IMR-90 (cell line): ENCODE measurements around the gene SLC7A6. TPM values are rescaled to one million over a fixed set of nuclear protein-coding genes. Genes with fewer than 3 reads are reported as not detected.

Source experiments
- ATAC-seq: fragments of 200-7000 bp; cut with Tn5 transposase; 2 replicates; pipeline ENCODE4 v1.9.1; 2020; ENCODE audit warnings: low read depth, mild to moderate bottlenecking, moderate library complexity
- BruUV-seq: library from RNA; stranded (reverse); fragments of 400-500 nt; replicated peaks from 2 replicates; lab custom pipeline; 2021; lab: Mats Ljungman, UMichigan
- CTCF ChIA-PET: fragments of 300-600 bp; formaldehyde crosslinking; extraction: SDS; loops from one replicate; lab custom pipeline; 2021; ENCODE audit warnings: antibody characterized with exemption; lab: Yijun Ruan, JAX
- POLR2A ChIA-PET: fragments of 300-600 bp; sonication (Branson Sonifier 250); formaldehyde crosslinking; loops from one replicate; lab custom pipeline; 2022; ENCODE audit warnings: antibody characterized with exemption; ENCODE audit not compliant: unreplicated experiment; lab: Charles Lee
- DNase-seq: peaks from one replicate; pipeline ENCODE4 v3.0.0; 2013
- H2AFZ ChIP-seq: replicated peaks from 2 replicates; pipeline ENCODE3; 2013; ENCODE audit warnings: low read length, mild to moderate bottlenecking; ENCODE audit not compliant: poor library complexity
- H2AK5ac ChIP-seq: 2 replicates; pipeline ENCODE4 v1.6.1; 2013; ENCODE audit warnings: low read depth, low read length, inconsistent platforms
- H2AK9ac ChIP-seq: replicated peaks from 2 replicates; pipeline ENCODE3; 2013; ENCODE audit warnings: mild to moderate bottlenecking, low read depth, low read length, moderate library complexity; ENCODE audit not compliant: poor library complexity
- H2BK120ac ChIP-seq: 2 replicates; pipeline ENCODE4 v1.6.1; 2013; ENCODE audit warnings: low read depth, low read length, inconsistent platforms
- H2BK15ac ChIP-seq: 3 replicates; pipeline ENCODE4 v1.6.1; 2013; ENCODE audit warnings: low read depth, low read length, inconsistent platforms
- H2BK20ac ChIP-seq: 2 replicates; pipeline ENCODE4 v1.6.1; 2013; ENCODE audit warnings: low read depth, mild to moderate bottlenecking, inconsistent platforms, low read length, moderate library complexity
- H2BK5ac ChIP-seq: 2 replicates; pipeline ENCODE4 v1.6.1; 2013; ENCODE audit warnings: mild to moderate bottlenecking, low read depth, low read length, inconsistent platforms; ENCODE audit not compliant: poor library complexity, severe bottlenecking
- H3K14ac ChIP-seq: replicated peaks from 2 replicates; pipeline ENCODE4 v1.6.1; 2013; ENCODE audit warnings: low read depth, low read length, inconsistent platforms
- H3K18ac ChIP-seq: 2 replicates; pipeline ENCODE4 v1.6.1; 2013; ENCODE audit warnings: low read depth, low read length, control low read depth
- H3K23ac ChIP-seq: 2 replicates; pipeline ENCODE4 v1.6.1; 2013; ENCODE audit warnings: low read depth, low read length, inconsistent platforms
- H3K27ac ChIP-seq: 2 replicates; pipeline ENCODE4 v1.5.1; 2013; ENCODE audit warnings: mild to moderate bottlenecking, control low read depth, low read length; ENCODE audit not compliant: insufficient read depth
- H3K27me3 ChIP-seq: 2 replicates; pipeline ENCODE4 v1.6.1; 2013; ENCODE audit warnings: low read length; ENCODE audit not compliant: control insufficient read depth, insufficient read depth
- H3K36me3 ChIP-seq: 2 replicates; pipeline ENCODE4 v1.6.1; 2013; ENCODE audit warnings: low read length, mixed read lengths; ENCODE audit not compliant: control insufficient read depth, insufficient read depth
- H3K4ac ChIP-seq: 2 replicates; pipeline ENCODE4 v1.6.1; 2013; ENCODE audit warnings: low read depth, low read length, inconsistent platforms
- H3K4me1 ChIP-seq: 2 replicates; pipeline ENCODE4 v1.6.1; 2013; ENCODE audit warnings: low read length, mixed read lengths; ENCODE audit not compliant: control insufficient read depth, insufficient read depth
- H3K4me2 ChIP-seq: 2 replicates; pipeline ENCODE4 v1.6.1; 2013; ENCODE audit warnings: low read depth, mild to moderate bottlenecking, control low read depth, low read length, moderate library complexity
- H3K4me3 ChIP-seq: 2 replicates; pipeline ENCODE4 v1.5.1; 2013; ENCODE audit warnings: low read depth, mild to moderate bottlenecking, control low read depth, low read length, moderate library complexity; ENCODE audit not compliant: insufficient read depth
- H3K56ac ChIP-seq: 2 replicates; pipeline ENCODE4 v1.6.1; 2013; ENCODE audit warnings: low read length, inconsistent platforms; ENCODE audit not compliant: insufficient read depth; ENCODE audit errors: extremely low read depth
- H3K79me1 ChIP-seq, 2 experiments: 2 replicates each; pipeline ENCODE4 v1.6.1; 2013; ENCODE audit warnings: low read length in 2 of 2, inconsistent platforms in 1 of 2, low read depth in 1 of 2
- H3K9ac ChIP-seq: 2 replicates; pipeline ENCODE4 v1.6.1; 2013; ENCODE audit warnings: low read depth, low read length, control low read depth
- H3K9me1 ChIP-seq: 2 replicates; pipeline ENCODE4 v1.6.1; 2013; ENCODE audit warnings: low read length, inconsistent platforms; ENCODE audit not compliant: insufficient read depth
- H3K9me3 ChIP-seq: 2 replicates; pipeline ENCODE4 v1.6.1; 2013; ENCODE audit warnings: low read length; ENCODE audit not compliant: control insufficient read depth, insufficient read depth
- H4K20me1 ChIP-seq: 2 replicates; pipeline ENCODE4 v1.6.1; 2013; ENCODE audit warnings: low read length, inconsistent platforms; ENCODE audit not compliant: insufficient read depth
- H4K5ac ChIP-seq: 2 replicates; pipeline ENCODE4 v1.6.1; 2013; ENCODE audit warnings: mild to moderate bottlenecking, low read depth, low read length, control low read depth
- H4K8ac ChIP-seq, 2 experiments: 2 replicates each; pipeline ENCODE4 v1.6.1; 2013; ENCODE audit warnings: low read depth in 2 of 2, low read length in 2 of 2, control low read depth in 1 of 2, inconsistent platforms in 1 of 2
- H4K91ac ChIP-seq: 2 replicates; pipeline ENCODE4 v1.6.1; 2013; ENCODE audit warnings: low read depth, low read length, inconsistent platforms; ENCODE audit not compliant: insufficient read depth
- MAZ ChIP-seq: IDR thresholded peaks from 2 replicates; pipeline ENCODE4 v1.6.1; 2012; ENCODE audit warnings: low read depth, mild to moderate bottlenecking, low read length, improper control_type of control experiment, moderate library complexity, borderline replicate concordance
- USF2 ChIP-seq: fragments of 150-350 bp; IDR thresholded peaks from 2 replicates; pipeline ENCODE4 v1.6.1; 2017; ENCODE audit warnings: mild to moderate bottlenecking, antibody characterized with exemption, low read length, low read depth
- WGBS, 2 experiments: methylation state at CpG; one replicate each; pipeline versions ENCODE4 v1.1.5 to v1.1.7; 2013; ENCODE audit warnings: missing lambda C conversion rate in 2 of 2; ENCODE audit not compliant: insufficient read length in 1 of 2; ENCODE audit errors: extremely low coverage in 2 of 2; 5-methylcytosine and 5-hydroxymethylcytosine counted together
- dilution Hi-C: fragments of 300-500 bp; cut with HindIII; formaldehyde crosslinking; loops from one replicate; pipeline ENCODE4 v1.14.3; 2018; ENCODE audit warnings: low sequenced_read_pairs; ENCODE audit not compliant: unreplicated experiment
- in situ Hi-C: fragments of 300-500 bp; cut with MboI; formaldehyde crosslinking; loops from 3 replicates; pipeline ENCODE4 v1.14.3; 2019; ENCODE audit warnings: low sequenced_read_pairs, inconsistent platforms, mixed read lengths
- intact Hi-C: fragments of 100-400 bp; cut with micrococcal nuclease; formaldehyde crosslinking; loops from 2 replicates; pipeline ENCODE4 v1.10.0; 2022
- polyA plus RNA-seq, 3 experiments: library from polyadenylated mRNA; depleted of rRNA; stranded (reverse); fragments of >200 nt; gene quantifications; 2 replicates each; pipeline ENCODE4 v1.2.3, GENCODE V29; 2012; ENCODE audit warnings: low replicate concordance in 1 of 3
- total RNA-seq: library from RNA; depleted of rRNA; stranded (reverse); fragments of >200 nt; gene quantifications from 2 replicates; pipeline ENCODE4 v1.2.3, GENCODE V29; 2012
- TF ChIP-seq, protein P1 (sequence below): conservative IDR thresholded peaks from 2 replicates; pipeline ENCODE4 v1.5.1; 2012; ENCODE audit warnings: mild to moderate bottlenecking, low read depth, low read length, improper control_type of control experiment

SLC7A6 gene
- total and polyA plus RNA-seq, 2 of the 4 experiments (the other 2 are of a cell fraction) = 29.4 to 36.1 TPM

GRCh38 chr16:68349838-68350410 is 85.6 kb downstream of the SLC7A6 start:
- H4K91ac ChIP-seq = no peak overlapping the region
- no peak overlapping the region for H3K27ac ChIP-seq
- 93% methylated on average over 5 of the region's 10 CpGs; no CpG with 5 or more reads in 1 of the 2 experiments for WGBS, 2 experiments
- H2AK5ac ChIP-seq = no peak overlapping the region
- H3K56ac ChIP-seq = no peak overlapping the region
- no peak overlapping the region for H3K4me2 ChIP-seq
- H3K36me3 ChIP-seq = peaks cover 80% of the 10 kb centered on the region
- TF ChIP-seq MAZ (no peak), USF2 (no peak)
- TF ChIP-seq, protein P1, sequence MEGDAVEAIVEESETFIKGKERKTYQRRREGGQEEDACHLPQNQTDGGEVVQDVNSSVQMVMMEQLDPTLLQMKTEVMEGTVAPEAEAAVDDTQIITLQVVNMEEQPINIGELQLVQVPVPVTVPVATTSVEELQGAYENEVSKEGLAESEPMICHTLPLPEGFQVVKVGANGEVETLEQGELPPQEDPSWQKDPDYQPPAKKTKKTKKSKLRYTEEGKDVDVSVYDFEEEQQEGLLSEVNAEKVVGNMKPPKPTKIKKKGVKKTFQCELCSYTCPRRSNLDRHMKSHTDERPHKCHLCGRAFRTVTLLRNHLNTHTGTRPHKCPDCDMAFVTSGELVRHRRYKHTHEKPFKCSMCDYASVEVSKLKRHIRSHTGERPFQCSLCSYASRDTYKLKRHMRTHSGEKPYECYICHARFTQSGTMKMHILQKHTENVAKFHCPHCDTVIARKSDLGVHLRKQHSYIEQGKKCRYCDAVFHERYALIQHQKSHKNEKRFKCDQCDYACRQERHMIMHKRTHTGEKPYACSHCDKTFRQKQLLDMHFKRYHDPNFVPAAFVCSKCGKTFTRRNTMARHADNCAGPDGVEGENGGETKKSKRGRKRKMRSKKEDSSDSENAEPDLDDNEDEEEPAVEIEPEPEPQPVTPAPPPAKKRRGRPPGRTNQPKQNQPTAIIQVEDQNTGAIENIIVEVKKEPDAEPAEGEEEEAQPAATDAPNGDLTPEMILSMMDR = no peak
- no peak overlapping the region for H2AK9ac ChIP-seq
- H3K27me3 ChIP-seq = no peaks in the 10 kb centered on the region
- ChIA-PET POLR2A (no interaction called here), CTCF (no interaction called here)
- H3K79me1 ChIP-seq = no peaks in the 10 kb centered on the region; a peak in 1 of 4 replicates
- H2BK20ac ChIP-seq = no peak overlapping the region
- H3K23ac ChIP-seq = no peak overlapping the region
- no peak overlapping the region for H4K8ac ChIP-seq
- H4K20me1 ChIP-seq = no peaks in the 10 kb centered on the region; the same call in 1 of the 2 replicates
- H3K4ac ChIP-seq = no peak overlapping the region
- no peak overlapping the region for H2BK120ac ChIP-seq
- H2BK5ac ChIP-seq = no peak overlapping the region
- in situ Hi-C loops = no loop called here
- no peak overlapping the region for H2AFZ ChIP-seq
- no peak overlapping the region for H4K5ac ChIP-seq
- peaks cover 4% of the 10 kb centered on the region; the same call in 1 of the 2 replicates for H3K9me1 ChIP-seq
- H3K9me3 ChIP-seq = no peaks in the 10 kb centered on the region
- no peaks in the 10 kb centered on the region for H3K4me1 ChIP-seq
- H3K9ac ChIP-seq = no peak overlapping the region
- no peak overlapping the region for H3K4me3 ChIP-seq
- H2BK15ac ChIP-seq = no peak overlapping the region
- no peak for ATAC-seq
- intact Hi-C loops = no loop called here
- dilution Hi-C loops = no loop called here
- H3K18ac ChIP-seq = no peak overlapping the region
- BruUV-seq = no TSS peak
- DNase-seq = no peak
- H3K14ac ChIP-seq = no peak overlapping the region
